NOMO-1 (cell line): Measurements from ENCODE around the gene ANKRD9.

ENCODE experiments used
- DNase-seq, 2 experiments: peaks; one replicate each; lab custom pipeline; 2025; ENCODE audit not compliant: unreplicated experiment in 2 of 2; lab: John Stamatoyannopoulos, UW

ANKRD9 gene

DNA sequence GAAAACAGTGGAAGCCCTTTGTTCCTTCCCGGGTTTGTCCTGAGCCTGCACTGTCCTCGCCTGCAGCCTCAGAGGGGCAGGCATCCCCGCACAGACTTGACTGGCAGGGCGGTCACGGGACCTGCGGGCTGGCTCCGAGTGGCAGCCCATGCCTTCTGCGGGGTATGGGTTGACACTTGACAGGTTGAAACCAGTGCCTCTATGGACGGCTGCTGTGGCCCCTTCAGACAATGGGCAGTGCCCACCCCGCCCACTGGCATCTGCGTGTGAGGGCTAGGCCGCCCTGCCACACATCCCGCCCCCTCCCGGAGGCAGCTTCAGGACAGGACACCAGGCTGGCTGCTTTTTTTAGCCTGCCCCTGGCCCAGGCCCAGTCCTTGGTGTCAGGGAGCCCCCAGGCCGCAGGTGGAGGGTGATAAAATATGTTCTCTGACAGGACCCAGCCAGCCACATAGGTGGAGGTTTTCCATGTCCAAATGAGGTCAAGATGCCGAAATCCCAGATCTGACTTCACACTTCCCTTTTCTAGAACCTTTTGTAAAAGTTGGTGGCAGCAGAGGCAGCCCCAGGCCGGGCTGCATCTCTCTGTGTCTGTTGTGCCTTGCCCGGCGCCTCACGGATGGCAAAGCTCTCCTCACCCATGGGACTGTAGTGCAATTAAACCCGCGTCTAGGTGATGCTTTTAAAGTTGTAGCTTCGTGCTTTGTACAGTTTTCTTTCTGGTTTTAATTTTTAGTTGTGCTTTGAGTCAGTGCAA is 10.0 kb downstream of the ANKRD9 start:
- no peak for DNase-seq

DNA sequence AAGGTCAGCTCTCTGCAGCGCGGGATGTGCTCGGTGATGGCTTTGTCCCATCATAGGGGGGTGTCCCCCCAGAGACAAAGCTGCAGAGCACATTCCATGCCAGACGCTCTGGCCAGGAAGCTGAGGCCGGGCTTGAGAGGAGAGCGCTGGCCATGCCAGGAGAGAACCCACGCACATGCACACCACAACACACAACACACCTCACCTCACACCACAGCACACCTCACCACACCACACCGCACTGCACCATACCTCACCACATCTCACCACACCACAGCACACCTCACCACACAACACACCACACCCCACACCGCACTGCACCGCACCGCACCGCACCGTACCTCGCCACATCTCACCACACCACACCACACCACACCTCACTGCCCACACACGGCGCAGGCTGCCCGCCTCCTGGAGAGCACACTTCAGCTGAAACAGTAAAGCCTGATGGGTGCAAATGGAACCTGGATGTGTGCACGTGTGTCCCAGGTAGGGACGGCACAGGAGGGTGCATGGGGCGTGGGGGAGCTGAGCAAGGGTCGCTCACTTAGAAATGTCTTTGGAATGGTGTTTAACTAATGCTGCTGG is 10.8 kb downstream of the ANKRD9 start:
- DNase-seq: no peak

DNA sequence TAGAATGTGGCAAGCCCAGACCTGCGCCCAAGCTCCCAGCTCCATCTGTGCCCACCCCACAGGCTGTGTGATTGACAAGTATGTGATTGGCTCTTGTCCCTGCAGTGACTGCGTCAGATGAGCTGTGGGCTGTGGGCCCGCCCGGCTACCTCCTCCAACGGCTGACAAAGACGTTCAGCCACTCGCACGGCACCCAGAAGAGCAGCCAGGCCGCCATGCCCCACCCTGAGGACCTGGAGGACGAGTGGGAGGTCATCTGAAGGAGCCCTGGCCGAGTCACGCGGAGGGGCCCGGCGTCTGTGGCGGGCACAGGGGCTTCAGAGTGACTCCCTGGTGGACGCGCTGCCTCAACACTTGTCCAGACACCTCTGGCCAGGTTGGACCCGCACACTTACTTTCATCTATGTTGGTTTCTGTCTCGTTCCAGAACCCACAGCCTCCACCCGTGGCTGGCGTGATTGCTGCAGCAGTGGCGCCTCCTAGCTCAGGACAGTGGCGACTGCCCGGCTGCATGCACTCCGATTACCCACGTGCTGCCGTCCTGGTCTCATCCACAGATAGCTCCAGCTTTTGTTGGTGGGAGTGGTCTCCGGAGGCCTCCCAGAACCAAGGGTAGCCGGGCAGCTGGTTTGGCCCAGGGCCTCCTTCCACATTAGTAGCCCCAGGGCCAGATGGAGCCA is 11.4 kb downstream of the ANKRD9 start:
- no peak for DNase-seq

DNA sequence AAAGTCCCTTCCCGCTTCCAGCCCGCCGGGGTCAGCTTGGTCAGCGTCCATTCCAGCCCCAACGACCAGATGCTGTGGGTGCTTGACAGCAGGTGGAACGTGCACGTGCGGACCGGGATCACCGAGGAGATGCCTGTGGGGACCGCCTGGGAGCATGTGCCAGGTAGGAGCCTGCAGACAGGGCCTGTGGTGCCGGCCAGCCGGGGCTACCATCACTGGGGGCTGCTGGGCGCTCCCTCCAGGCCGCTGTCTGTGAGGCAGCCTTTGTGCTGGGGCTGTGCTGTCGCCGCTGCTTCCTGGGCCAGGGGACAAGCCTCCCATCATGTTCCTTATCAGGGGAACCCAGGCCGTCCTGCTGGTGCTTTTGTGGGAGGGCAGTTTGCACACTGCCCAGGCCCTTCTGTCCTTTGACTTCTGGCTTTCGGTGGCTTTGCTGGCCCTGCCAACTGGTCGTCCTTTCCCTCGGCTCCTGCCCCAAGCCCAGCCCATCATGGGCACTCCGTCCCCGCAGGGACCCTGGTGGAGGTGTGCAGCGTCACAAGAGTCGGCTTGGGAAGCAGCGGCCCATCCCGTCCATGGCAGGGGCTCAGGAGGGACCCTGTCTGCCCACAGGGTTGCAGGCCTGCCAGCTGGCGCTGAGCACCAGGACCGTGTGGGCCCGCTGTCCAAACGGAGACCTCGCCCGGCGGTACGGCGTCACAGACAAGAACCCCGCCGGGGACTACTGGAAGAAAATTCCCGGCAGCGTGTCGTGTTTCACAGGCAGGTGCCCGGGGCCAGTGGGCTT is 12.4 kb downstream of the ANKRD9 start:
- DNase-seq: no peak

DNA sequence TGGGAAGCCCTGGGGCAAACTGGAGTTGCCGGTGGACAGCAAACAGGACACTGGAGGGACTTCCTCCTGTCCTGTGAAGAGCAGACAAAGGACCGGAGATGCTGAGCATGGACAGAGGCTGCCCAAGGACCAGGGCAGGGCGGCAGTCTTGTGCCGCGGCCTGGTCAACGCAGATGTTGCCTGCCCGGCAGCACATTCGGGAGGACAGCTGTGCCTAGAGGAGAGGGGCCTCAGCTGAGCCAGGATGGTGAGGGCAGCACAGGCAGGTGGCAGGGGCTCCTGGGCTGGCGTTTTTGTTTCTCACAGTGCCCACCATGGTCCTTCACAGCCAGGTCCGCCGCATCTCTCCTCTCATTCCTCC is 13.3 kb downstream of the ANKRD9 start:
- DNase-seq: no peak

DNA sequence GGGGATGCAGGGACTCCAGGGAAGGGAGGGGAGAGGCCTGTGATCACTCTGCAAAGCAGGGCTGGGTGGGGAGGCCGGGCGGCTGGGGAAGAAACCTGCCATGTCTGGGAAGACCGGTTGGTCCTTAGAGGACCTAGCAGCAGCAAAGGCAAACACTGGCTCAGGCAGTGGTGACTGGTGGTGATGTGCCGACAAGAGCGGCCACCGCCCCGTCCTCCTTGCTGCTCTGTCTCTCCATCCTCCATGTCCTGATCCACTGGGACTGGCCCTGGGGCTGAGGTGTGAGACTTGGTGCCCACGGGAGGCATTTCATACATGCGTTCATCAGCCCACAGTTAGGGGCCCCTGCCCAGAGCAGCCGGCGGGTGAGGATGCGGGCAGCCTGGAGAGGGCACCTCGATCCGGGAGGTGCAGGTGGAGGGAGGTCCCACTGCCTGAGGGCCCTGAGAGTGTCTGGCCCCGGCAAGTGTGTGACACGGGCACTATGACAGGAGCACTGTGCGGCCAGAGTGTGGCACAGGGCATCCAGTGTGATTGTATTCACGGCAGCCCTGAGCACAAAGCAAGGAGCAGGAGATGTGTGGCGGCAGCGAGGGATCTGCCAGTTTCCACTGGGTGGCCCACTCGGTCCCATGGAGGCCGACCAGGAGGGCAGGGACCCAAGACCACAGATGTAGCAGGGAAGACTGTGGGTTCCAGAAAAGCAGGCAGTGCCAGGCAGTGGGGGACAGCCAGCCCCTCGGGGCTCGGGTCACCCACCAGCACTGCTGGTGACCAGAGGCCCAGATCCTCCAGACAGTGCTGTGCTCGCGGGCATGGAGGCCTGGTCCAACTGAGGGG is 13.9 kb downstream of the ANKRD9 start:
- no peak for DNase-seq

DNA sequence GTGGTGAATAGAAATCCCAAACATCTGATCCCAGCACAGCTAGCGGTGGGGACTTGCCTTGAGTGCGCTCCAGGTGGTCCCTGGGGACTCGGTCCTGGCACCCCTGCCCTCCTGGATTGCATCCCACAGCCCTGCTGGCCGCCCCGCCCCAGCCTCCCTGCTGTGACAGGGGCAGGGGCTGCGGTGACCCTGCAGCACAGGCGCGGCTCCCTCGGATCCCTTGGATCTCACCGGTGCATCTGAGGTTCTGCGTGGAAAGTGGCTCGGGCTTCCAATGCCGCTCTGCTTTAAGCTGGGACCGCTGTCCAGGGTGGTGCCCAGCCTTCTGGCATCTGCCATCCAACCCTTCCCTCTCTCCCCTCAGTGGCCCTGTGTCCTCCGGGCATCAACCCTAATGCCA is 16.0 kb downstream of the ANKRD9 start:
- DNase-seq: no peak

DNA sequence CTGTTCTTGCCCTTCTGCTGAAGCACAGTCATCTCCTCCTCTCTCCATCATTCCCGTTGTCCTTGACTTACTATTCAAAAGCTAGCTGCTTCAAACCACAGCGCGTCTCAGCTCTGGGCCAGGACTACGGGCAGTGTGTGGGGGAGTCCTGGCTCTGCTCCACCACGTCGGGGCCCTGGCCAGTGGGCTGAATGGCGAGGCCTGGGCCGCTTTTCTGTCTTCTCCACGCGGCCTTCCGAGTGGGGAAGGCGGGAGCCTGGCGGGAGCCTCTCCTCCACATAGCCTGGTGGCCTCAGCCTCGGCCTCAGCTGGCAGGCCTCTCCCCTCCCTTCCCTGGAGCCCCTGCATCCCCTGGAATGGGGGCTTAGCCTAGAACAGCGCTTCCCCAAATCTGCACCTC is 16.5 kb downstream of the ANKRD9 start:
- no peak for DNase-seq

DNA sequence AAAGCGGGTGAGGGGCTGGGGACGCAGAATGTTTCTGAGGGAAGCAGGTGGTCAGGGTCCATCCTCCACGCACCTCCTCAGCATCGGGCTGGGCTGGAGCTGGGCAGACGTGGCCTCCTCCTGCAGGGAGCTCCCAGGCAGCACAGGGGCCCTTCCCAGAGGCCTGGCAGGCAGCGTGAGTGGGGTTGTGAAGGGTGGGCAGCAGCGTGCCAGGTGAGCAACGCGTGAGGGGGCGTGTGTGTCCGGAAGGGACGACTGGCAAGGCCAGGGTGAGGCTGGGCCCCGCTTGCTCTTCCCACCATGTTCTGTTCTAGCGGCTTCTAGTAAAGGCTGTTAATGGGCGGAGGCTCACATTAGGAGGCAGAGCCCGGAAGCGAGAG is 17.1 kb downstream of the ANKRD9 start:
- no peak for DNase-seq

DNA sequence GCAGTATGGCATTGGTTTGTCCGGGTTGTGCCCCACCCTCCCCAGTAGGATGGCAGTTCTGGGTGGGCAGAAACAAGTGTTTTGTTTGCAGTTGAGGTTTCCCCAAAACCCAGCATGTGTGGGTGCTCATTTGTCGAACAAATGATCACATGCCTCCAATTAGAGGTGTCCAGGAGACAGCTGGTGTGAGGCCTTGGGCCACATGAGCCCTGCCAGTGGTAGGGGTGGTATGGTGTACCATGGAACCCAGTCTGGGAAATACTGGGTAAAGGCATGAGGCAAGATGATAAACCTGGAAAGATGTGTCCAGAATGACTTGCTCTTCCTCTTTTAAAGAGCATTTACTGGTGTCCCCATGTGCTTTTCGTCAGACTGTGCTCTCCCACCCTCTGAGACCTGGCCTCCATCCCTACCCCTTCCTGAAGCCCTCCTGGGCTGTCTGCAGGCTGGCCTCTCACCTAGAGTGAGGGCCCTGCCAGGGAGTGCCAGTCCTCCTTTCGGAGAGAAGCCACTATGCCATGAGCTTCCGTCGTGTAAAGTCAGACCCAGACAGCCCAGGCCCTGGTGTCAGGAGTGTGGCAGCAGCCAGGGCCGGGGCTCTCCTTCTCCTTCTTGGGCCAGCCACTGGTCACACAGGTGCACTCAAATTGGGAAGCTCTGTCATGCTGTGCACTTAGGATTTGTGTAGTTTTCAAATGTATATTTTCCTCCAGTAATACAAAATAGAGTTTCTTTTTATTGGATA is 17.6 kb downstream of the ANKRD9 start:
- no peak for DNase-seq

DNA sequence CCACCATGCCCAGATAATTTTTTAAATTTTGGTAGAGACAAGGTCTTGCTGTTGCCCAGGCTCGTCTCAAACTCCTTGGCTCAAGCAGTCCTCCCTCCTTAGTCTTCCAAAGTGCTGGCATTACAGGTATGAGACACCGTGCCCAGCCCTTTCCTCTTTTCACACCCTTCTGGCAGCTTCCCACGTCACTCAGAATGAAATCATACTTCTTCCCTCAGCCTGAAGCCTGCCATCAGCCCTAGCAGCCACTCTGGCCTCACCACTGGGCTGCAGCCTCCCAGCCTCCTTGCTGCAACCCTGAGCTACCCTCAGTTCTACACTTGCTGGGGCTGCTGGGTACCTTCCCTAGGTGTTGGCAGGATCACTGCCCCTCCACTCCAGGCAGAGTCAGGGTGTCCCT is 18.2 kb downstream of the ANKRD9 start:
- no peak for DNase-seq

DNA sequence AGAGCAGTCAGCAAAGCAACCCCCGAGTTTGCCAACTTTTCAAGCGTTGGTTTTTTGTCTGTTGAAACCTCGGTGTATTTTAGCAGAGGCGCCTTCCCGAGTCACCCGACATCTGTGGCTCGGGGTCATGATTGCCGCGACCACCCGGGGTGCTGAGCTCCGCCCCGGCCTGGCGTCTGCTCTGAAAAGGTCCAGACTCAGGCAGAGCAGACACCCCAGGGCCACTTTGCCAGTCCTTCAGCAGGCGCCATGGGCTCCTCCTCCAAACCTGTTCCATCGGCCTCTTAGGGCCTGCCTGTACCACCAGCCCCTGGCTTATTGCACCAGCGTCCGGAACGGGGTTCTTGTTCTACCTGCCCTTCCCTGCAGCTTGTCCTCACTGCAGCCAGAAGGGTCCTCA is 19.1 kb downstream of the ANKRD9 start:
- no peak for DNase-seq

DNA sequence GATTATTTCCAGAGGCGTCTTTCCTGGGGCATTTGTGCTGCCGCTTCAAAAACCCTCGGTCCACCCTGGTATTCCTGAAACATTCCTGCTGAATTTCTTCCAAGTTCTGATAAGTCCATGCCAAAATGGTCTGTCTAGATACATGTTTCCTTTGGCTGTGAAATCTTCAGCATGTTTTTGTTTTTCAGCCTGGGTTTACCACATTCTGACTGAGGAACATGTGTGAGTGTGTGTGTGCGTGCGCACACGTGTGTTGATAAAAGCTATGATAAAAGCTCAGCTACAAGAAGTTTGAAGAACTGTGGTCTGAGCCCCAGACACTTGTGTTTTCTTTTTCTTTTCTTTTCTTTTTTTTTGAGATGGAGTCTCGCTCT is 22.4 kb downstream of the ANKRD9 start:
- no peak for DNase-seq

DNA sequence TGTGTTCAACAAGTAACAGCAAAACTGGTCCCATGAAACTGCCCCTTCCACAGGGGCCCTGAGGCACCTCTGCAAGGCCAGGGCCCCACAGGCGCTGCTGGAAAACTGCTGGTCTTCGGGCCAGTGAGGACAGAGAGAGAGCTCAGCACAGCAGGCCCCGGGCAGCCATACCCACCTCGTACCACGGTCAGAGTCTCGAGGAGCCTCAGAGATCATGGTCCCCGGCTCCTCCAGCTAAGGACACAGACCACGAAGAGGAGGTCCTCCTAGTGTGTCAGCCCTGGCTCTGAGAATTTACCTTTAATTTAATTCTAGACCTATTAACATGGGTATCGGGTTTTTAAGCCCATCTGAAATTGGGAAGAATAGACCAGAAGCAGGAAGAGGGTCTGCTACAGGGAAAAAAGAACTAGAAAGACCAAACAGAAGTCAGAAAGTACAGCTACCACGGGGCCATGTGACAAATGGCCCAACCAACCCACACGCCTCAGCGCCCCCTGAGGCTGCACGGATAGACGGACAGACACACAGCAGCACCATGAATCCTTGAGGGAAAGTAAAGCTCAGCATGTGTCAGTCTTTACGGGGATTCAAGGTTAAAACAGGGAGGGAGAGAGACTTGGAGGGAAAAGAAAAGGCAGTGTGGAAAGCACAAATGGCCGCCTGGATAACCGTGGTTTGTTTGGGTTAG is 22.9 kb downstream of the ANKRD9 start:
- no peak for DNase-seq

DNA sequence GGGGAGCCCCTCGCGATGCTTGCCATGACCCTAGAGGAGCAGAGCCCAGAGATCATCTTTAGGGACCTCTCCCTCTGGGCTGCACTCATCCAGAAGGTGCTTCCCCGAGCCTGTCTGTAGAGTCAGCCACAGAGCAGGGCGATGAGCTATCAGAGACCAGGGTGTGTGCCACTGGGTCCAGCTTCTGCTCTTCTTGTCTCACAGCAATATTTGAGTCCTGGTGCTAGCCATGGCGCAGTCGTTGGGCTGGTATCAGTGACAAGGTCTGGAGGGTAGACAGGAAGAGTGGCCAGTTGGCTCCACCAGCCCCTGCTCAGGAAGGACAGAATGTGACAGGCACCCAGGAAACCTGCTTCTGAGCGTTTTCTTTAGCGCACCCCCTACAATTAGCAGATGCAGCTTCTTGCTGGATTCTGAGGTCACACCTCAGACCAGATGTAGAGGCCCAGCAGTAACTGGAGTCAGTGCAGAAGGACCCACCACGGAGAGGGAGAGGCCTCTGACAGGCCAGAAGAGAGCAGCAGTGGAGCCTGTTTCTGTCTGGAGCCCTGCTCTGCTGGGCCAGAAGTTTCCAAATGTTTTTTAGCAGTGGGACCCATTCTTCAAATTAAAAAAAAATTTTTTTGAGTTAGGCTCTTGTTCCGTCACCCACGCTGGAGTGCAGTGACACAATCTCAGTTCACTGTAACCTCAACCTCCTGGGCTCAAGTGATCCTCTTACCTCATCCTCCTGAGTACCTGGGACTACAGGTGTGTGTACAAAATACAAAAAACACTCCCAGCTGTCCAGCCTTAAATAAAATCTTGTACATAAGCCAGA is 23.7 kb downstream of the ANKRD9 start:
- no peak for DNase-seq

DNA sequence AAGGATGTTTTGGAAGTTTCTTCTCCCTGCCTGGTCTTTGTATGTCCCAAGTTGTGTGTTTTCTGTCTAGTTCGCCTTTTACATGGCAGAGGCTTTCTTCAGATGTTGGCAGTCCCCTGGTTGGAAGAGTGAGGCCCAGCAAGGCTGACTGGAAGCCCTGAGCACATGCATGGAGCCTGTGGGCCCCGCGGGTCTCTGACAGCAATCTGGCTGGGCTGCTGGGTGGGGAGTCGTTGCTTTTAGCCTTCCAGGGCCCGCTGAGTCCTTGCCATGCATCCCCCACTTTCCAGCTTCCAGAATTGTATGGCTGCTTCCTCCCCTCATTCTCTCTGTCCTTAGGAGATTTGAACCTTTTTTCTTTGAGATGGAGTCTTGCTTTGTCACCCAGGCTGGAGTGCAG is 25.3 kb downstream of the ANKRD9 start:
- DNase-seq: no peak

DNA sequence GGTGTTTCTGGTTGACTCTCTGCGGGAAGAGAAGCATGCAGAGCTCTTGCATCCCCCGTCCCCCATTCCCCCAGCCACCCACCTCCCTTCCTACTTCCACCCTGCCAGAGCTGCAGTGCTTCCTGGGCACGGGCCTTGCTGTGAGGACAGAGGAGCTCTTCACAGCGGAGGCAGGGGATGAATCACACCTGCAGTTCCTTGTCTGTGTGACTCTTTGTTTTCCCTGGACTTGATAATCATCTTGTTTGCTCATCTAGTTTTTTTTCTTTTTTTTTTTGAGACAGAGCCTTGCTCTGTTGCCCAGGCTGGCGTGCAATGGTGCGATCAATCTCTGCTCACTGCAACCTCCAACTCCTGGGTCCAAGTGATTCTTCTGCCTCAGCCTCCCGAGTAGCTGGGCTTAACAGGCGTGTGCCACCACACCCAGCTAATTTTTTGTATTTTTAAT is 27.8 kb downstream of the ANKRD9 start:
- no peak for DNase-seq

DNA sequence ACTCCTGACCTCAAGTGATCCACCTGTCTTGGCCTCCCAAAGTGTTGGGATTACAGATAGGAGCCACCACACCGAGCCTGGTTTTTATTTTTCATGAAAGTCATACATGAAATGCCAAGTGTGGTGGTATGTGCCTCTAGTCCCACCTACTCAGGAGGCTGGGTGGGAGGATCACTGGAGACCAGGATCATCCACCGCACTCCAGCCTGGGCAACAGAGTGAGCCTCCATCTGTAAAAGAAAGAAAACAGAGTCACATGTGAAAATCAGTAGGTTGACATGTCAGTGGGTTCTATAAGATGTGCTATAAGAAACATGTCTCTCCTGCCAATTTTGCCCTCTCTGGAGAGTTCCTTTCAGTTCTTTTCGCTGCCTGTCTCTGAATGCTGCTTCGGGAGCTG is 28.2 kb downstream of the ANKRD9 start:
- no peak for DNase-seq

DNA sequence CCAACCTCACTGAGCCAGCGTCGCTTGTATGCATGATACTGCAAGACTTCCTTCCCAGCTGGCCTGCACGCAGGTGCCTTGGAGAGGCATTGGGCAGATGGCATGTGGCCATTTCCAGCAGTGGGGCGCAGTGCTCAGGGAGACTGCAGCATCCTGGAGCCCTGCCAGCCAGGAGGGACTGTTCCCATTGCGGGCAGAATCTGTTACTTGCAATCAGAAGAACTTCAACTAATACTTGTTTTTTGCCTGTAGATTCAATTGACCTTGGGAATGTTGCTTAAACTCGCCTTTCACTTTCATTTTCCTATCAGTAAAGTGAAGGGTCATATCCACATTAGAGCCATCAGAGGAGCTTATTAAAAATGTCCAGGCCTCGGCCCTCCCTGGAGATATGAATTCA is 29.8 kb downstream of the ANKRD9 start:
- no peak for DNase-seq
